H9 (cell line): ENCODE measurements around the gene MAT2A. TPM values are rescaled to one million over a fixed set of nuclear protein-coding genes. Genes with fewer than 3 reads are reported as not detected.

Experiments used
- DNase-seq: peaks from one replicate; pipeline ENCODE4 v3.0.0-alpha.2; 2017
- H2AFZ ChIP-seq: one replicate; pipeline ENCODE4 v1.6.1; 2013; ENCODE audit warnings: mild to moderate bottlenecking, low read length, control low read depth, moderate library complexity
- H2AK5ac ChIP-seq: 2 replicates; pipeline ENCODE4 v1.6.1; 2013; ENCODE audit warnings: low read length, control low read depth, mixed read lengths; ENCODE audit not compliant: insufficient read length
- H2BK120ac ChIP-seq: one replicate; pipeline ENCODE4 v1.6.1; 2013; ENCODE audit warnings: low read depth, mild to moderate bottlenecking, low read length, control low read depth, inconsistent platforms; ENCODE audit not compliant: poor library complexity, severe bottlenecking
- H2BK12ac ChIP-seq: 2 replicates; pipeline ENCODE4 v1.6.1; 2013; ENCODE audit warnings: low read length, control low read depth, mixed read lengths, low read depth; ENCODE audit not compliant: insufficient read length
- H2BK15ac ChIP-seq: 2 replicates; pipeline ENCODE4 v1.6.1; 2013; ENCODE audit warnings: low read depth, low read length, control low read depth
- H2BK20ac ChIP-seq: one replicate; pipeline ENCODE4 v1.6.1; 2013; ENCODE audit warnings: low read depth, mild to moderate bottlenecking, low read length, control low read depth, inconsistent platforms; ENCODE audit not compliant: poor library complexity, severe bottlenecking
- H2BK5ac ChIP-seq: 2 replicates; pipeline ENCODE4 v1.6.1; 2013; ENCODE audit warnings: low read length, control low read depth, mixed read lengths; ENCODE audit not compliant: insufficient read length
- H3K14ac ChIP-seq: 2 replicates; pipeline ENCODE4 v1.6.1; 2013; ENCODE audit warnings: low read length, control low read depth; ENCODE audit not compliant: insufficient read depth
- H3K18ac ChIP-seq: 2 replicates; pipeline ENCODE4 v1.6.1; 2013; ENCODE audit warnings: low read depth, mild to moderate bottlenecking, mixed read lengths, low read length, control low read depth; ENCODE audit not compliant: insufficient read length
- H3K23ac ChIP-seq: 2 replicates; pipeline ENCODE4 v1.6.1; 2013; ENCODE audit warnings: low read length, control low read depth, mixed read lengths, low read depth; ENCODE audit not compliant: insufficient read length
- H3K23me2 ChIP-seq: 2 replicates; pipeline ENCODE4 v1.6.1; 2013; ENCODE audit warnings: low read depth, mild to moderate bottlenecking, mixed read lengths, low read length, control low read depth; ENCODE audit not compliant: insufficient read length, poor library complexity, severe bottlenecking
- H3K27ac ChIP-seq: 2 replicates; pipeline ENCODE4 v1.5.1; 2013; ENCODE audit warnings: low read length, control low read depth, mixed read lengths, low read depth; ENCODE audit not compliant: insufficient read length
- H3K27me3 ChIP-seq: 2 replicates; pipeline ENCODE4 v1.6.1; 2013; ENCODE audit warnings: low read length, control low read depth, inconsistent platforms; ENCODE audit not compliant: insufficient read depth
- H3K4ac ChIP-seq: 2 replicates; pipeline ENCODE4 v1.6.1; 2013; ENCODE audit warnings: low read depth, mild to moderate bottlenecking, control low read depth, inconsistent platforms, low read length, moderate library complexity
- H3K4me1 ChIP-seq: 2 replicates; pipeline ENCODE4 v1.6.1; 2013; ENCODE audit warnings: low read length, control low read depth, inconsistent platforms; ENCODE audit not compliant: insufficient read depth
- H3K4me2 ChIP-seq: 2 replicates; pipeline ENCODE4 v1.6.1; 2013; ENCODE audit warnings: low read length, control low read depth, mixed read lengths; ENCODE audit not compliant: insufficient read length, insufficient read depth
- H3K56ac ChIP-seq: 2 replicates; pipeline ENCODE4 v1.6.1; 2013; ENCODE audit warnings: low read depth, mild to moderate bottlenecking, mixed read lengths, low read length, control low read depth; ENCODE audit not compliant: insufficient read length
- H3K79me1 ChIP-seq: 2 replicates; pipeline ENCODE4 v1.6.1; 2013; ENCODE audit warnings: low read depth, mild to moderate bottlenecking, moderate library complexity, low read length, control low read depth, inconsistent platforms; ENCODE audit not compliant: insufficient read depth, poor library complexity, severe bottlenecking
- H3K79me2 ChIP-seq: 2 replicates; pipeline ENCODE4 v1.6.1; 2013; ENCODE audit warnings: low read length, control low read depth, inconsistent platforms; ENCODE audit not compliant: insufficient read depth
- H3K9ac ChIP-seq: 2 replicates; pipeline ENCODE4 v1.6.1; 2013; ENCODE audit warnings: low read length, control low read depth, mixed read lengths; ENCODE audit not compliant: insufficient read length; ENCODE audit errors: extremely low read depth
- H3K9me3 ChIP-seq: one replicate; pipeline ENCODE4 v1.6.1; 2013; ENCODE audit warnings: low read depth, low read length, inconsistent platforms; ENCODE audit not compliant: control insufficient read depth
- H3T11ph ChIP-seq: one replicate; pipeline ENCODE4 v1.6.1; 2013; ENCODE audit warnings: mild to moderate bottlenecking, low read length, control low read depth, inconsistent platforms
- H4K20me1 ChIP-seq: one replicate; pipeline ENCODE4 v1.6.1; 2013; ENCODE audit not compliant: control insufficient read depth, insufficient read length, insufficient read depth
- H4K5ac ChIP-seq: 2 replicates; pipeline ENCODE4 v1.6.1; 2013; ENCODE audit warnings: low read depth, mild to moderate bottlenecking, mixed read lengths, low read length, control low read depth; ENCODE audit not compliant: insufficient read length
- H4K8ac ChIP-seq: replicated peaks from 2 replicates; pipeline ENCODE4 v1.6.1; 2013; ENCODE audit warnings: low read length, control low read depth, mixed read lengths, low read depth; ENCODE audit not compliant: insufficient read length
- H4K91ac ChIP-seq: 2 replicates; pipeline ENCODE4 v1.6.1; 2013; ENCODE audit warnings: low read depth, mild to moderate bottlenecking, moderate library complexity, mixed read lengths, low read length, control low read depth; ENCODE audit not compliant: insufficient read length
- H3K27ac Mint-ChIP-seq, 3 experiments: 2 replicates in 2 of 3; 3 replicates in 1 of 3; pipeline ENCODE4 v1.8.0; 2020 to 2021; ENCODE audit warnings: mixed read lengths in 3 of 3, mild to moderate bottlenecking in 1 of 3, moderate library complexity in 1 of 3
- H3K27me3 Mint-ChIP-seq: 2 replicates; pipeline ENCODE4 v1.8.0; 2021; ENCODE audit warnings: low read depth, mild to moderate bottlenecking, moderate library complexity, mixed read lengths
- H3K36me3 Mint-ChIP-seq, 3 experiments: 2 replicates in 2 of 3; 3 replicates in 1 of 3; pipeline ENCODE4 v1.8.0; 2020 to 2021; ENCODE audit warnings: low read depth in 3 of 3, mixed read lengths in 3 of 3; ENCODE audit not compliant: insufficient read depth in 1 of 3
- H3K4me1 Mint-ChIP-seq, 2 experiments: 2 replicates each; pipeline ENCODE4 v1.8.0; 2020; ENCODE audit warnings: mixed read lengths in 2 of 2
- H3K4me3 Mint-ChIP-seq, 2 experiments: 2 replicates in 1 of 2; 3 replicates in 1 of 2; pipeline ENCODE4 v1.8.0; 2020 to 2021; ENCODE audit warnings: mild to moderate bottlenecking in 2 of 2, mixed read lengths in 2 of 2, moderate library complexity in 1 of 2
- H3K9me3 Mint-ChIP-seq, 2 experiments: 2 replicates in 1 of 2; 3 replicates in 1 of 2; pipeline ENCODE4 v1.8.0; 2020; ENCODE audit warnings: mild to moderate bottlenecking in 2 of 2, mixed read lengths in 2 of 2, moderate library complexity in 1 of 2
- WGBS: extraction: QIAGEN DNeasy Blood & Tissue Kit; methylation state at CpG from one replicate; pipeline ENCODE4 v1.1.7; 2013; ENCODE audit warnings: missing lambda C conversion rate, low lambda C conversion rate, mixed read lengths; ENCODE audit not compliant: insufficient read length; ENCODE audit errors: extremely low coverage; 5-methylcytosine and 5-hydroxymethylcytosine counted together
- total RNA-seq: library from RNA; stranded (reverse); gene quantifications from 2 replicates; pipeline ENCODE4 v1.2.1, GENCODE V29; 2021
- TF ChIP-seq, protein P1 (sequence below): fragments of 200-600 bp; sonication (generic); conservative IDR thresholded peaks from 3 replicates; pipeline ENCODE4 v1.8.0; 2021; ENCODE audit warnings: antibody characterized with exemption, mild to moderate bottlenecking

MAT2A gene
- total RNA-seq, 1 experiment from 2014 or later: 459 TPM

DNA sequence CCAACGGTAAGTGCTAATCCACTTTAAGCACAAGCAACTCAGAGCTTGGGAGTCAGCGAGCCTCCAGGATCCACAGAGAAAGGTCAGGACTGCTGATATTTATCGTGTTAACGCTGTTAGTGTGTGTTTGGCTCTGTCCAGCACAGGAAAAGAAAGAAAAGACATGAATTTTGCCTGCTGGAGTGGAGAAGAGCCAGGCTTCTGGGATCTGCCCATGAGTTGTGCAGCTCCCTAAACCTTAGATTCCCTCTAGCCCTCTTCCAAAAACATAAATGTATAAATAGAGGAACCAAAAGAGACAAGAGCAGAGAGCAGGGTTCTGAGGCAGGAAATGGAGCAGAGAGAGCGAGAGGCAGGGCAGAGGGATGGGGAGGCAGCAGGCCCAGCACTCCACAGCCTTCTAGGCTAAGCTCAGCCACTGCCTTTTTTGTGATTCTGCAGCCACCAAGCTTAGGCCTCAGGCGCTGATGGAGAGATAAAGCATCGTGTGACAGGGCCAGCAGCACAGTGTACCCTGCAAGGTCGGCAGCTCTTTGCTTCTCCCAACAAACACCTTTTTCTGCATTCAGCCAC, 14.5 kb upstream of the MAT2A start:
- Histone ChIP-seq H3K27ac (no peak overlapping the region), H3K23me2 (no peaks in the 10 kb centered on the region), H3K27me3 (no peaks in the 10 kb centered on the region), H3K9ac (no peak overlapping the region), H3K4me1 (0 out of 2 replicates have a peak, but pooled peaks cover 5% of the 10 kb centered on the region), H2BK12ac (no peak overlapping the region), H4K5ac (no peak overlapping the region), H3K14ac (peak overlapping the region; percentile 59; the same call in 1 of the 2 replicates), H2AFZ (no peak overlapping the region), H4K8ac (no peak overlapping the region), H4K20me1 (no peaks in the 10 kb centered on the region), H2AK5ac (no peak overlapping the region), H3K18ac (no peak overlapping the region), H3K79me1 (no peaks in the 10 kb centered on the region), H2BK5ac (no peak overlapping the region), H3T11ph (no peak overlapping the region), H3K4me2 (no peak overlapping the region), H3K9me3 (no peaks in the 10 kb centered on the region), H3K56ac (no peak overlapping the region), H2BK15ac (no peak overlapping the region), H3K23ac (no peak overlapping the region), H4K91ac (no peak overlapping the region), H2BK20ac (no peak overlapping the region), H3K4ac (no peak overlapping the region), H2BK120ac (no peak overlapping the region), H3K79me2 (no peaks in the 10 kb centered on the region)
- no peaks in the 10 kb centered on the region for H3K36me3 Mint-ChIP-seq
- no peaks in the 10 kb centered on the region for H3K9me3 Mint-ChIP-seq
- H3K4me1 Mint-ChIP-seq: peaks cover 17 to 22% of the 10 kb centered on the region in 2 experiments
- H3K4me3 Mint-ChIP-seq: no peak overlapping the region
- peak overlapping the region in 2 of 3 experiments; percentile 10 to 19; a peak in 2 of 7 replicates for H3K27ac Mint-ChIP-seq
- DNase-seq: peak; percentile 42
- peaks cover 5% of the 10 kb centered on the region for H3K27me3 Mint-ChIP-seq
- TF ChIP-seq, protein P1, sequence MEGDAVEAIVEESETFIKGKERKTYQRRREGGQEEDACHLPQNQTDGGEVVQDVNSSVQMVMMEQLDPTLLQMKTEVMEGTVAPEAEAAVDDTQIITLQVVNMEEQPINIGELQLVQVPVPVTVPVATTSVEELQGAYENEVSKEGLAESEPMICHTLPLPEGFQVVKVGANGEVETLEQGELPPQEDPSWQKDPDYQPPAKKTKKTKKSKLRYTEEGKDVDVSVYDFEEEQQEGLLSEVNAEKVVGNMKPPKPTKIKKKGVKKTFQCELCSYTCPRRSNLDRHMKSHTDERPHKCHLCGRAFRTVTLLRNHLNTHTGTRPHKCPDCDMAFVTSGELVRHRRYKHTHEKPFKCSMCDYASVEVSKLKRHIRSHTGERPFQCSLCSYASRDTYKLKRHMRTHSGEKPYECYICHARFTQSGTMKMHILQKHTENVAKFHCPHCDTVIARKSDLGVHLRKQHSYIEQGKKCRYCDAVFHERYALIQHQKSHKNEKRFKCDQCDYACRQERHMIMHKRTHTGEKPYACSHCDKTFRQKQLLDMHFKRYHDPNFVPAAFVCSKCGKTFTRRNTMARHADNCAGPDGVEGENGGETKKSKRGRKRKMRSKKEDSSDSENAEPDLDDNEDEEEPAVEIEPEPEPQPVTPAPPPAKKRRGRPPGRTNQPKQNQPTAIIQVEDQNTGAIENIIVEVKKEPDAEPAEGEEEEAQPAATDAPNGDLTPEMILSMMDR: no peak
- WGBS: no CpG with 5 or more reads among the region's 8 CpGs
